Stomach (tissue), 9 donors: ENCODE data around the gene GRXCR1. TPM values are rescaled to one million over a fixed set of nuclear protein-coding genes. Genes with fewer than 3 reads are reported as not detected.

Source experiments
- DNase-seq, 2 donors: peaks; one replicate each; pipeline versions ENCODE4 v3.0.0 to v3.0.0-alpha.2; 2013 to 2019
- H3K27ac ChIP-seq, 5 donors: fragments of 200-600 bp in 4 of 5; sonication (generic) in 4 of 5; one replicate each; pipeline ENCODE4 v1.5.1; 2013 to 2019; ENCODE audit warnings: mild to moderate bottlenecking in 1 of 5, moderate library complexity in 1 of 5
- H3K27me3 ChIP-seq, 3 donors: fragments of 200-600 bp; sonication (generic); one replicate each; pipeline ENCODE4 v1.5.1; 2017 to 2019; ENCODE audit warnings: mixed run types in 1 of 3
- H3K36me3 ChIP-seq, 4 donors: fragments of 200-600 bp; sonication (generic); 1 replicate in 3 of 4; 2 replicates in 1 of 4; pipeline ENCODE4 v1.5.1; 2016 to 2019
- H3K4me1 ChIP-seq, 4 donors: fragments of 200-600 bp; sonication (generic); one replicate each; pipeline ENCODE4 v1.5.1; 2016 to 2019
- H3K4me3 ChIP-seq, 4 donors: fragments of 200-600 bp; sonication (generic) in 3 of 4; one replicate each; pipeline ENCODE4 v1.5.1; 2016 to 2019; ENCODE audit warnings: mild to moderate bottlenecking in 1 of 4
- H3K9me3 ChIP-seq, 4 donors: fragments of 200-600 bp; sonication (generic); one replicate each; pipeline ENCODE4 v1.5.1; 2016 to 2019
- CTCF ChIP-seq, 7 experiments: fragments of 450-650 bp in 4 of 7; fragments of 200-600 bp in 3 of 7; sonication (generic) in 3 of 7; IDR thresholded peaks; one replicate each; pipeline ENCODE4 v1.5.1; 2016 to 2019; ENCODE audit warnings: antibody characterized with exemption in 7 of 7, control low read depth in 2 of 7, mild to moderate bottlenecking in 1 of 7
- EP300 ChIP-seq: sonication (generic); formaldehyde crosslinking; IDR thresholded peaks from one replicate; pipeline ENCODE4 v1.6.1; 2017; ENCODE audit warnings: antibody characterized with exemption
- POLR2A ChIP-seq, 4 donors: fragments of 450-650 bp; IDR thresholded peaks; one replicate each; pipeline ENCODE4 v1.6.1; 2016; ENCODE audit warnings: antibody characterized with exemption in 4 of 4, control low read depth in 2 of 4, mild to moderate bottlenecking in 1 of 4, moderate library complexity in 1 of 4
- POLR2AphosphoS5 ChIP-seq, 3 donors: sonication (generic); formaldehyde crosslinking; IDR thresholded peaks; one replicate each; pipeline ENCODE4 v1.6.1; 2016; ENCODE audit warnings: antibody characterized with exemption in 3 of 3
- WGBS, 5 donors: extraction: QIAGEN DNeasy Blood & Tissue Kit in 3 of 5; methylation state at CpG; one replicate each; pipeline versions ENCODE4 v1.1.5 to v1.1.7; 2013 to 2018; 5-methylcytosine and 5-hydroxymethylcytosine counted together
- intact Hi-C: fragments of 100-400 bp; cut with DNase I; formaldehyde crosslinking; loops from one replicate; pipeline ENCODE4 v1.15.1; 2023; ENCODE audit warnings: low total_unique reads
- polyA plus RNA-seq, 3 donors: library from polyadenylated mRNA; stranded (reverse); fragments of 200-250 nt; gene quantifications; one replicate each; pipeline ENCODE4 v1.2.3, GENCODE V29; 2013
- total RNA-seq, 5 donors: library from RNA; depleted of rRNA; stranded (reverse); fragments of >200 nt; gene quantifications; one replicate each; pipeline versions ENCODE4 v1.1.0 to v1.2.3, GENCODE V29; 2014 to 2016
- donor health status: healthy with polysubstance abuse.
- donor health status: Bipolar disorder and iron deficiency.
- donor health status: healthy.

GRXCR1 gene
- total and polyA plus RNA-seq, 8 donors = not detected

DNA sequence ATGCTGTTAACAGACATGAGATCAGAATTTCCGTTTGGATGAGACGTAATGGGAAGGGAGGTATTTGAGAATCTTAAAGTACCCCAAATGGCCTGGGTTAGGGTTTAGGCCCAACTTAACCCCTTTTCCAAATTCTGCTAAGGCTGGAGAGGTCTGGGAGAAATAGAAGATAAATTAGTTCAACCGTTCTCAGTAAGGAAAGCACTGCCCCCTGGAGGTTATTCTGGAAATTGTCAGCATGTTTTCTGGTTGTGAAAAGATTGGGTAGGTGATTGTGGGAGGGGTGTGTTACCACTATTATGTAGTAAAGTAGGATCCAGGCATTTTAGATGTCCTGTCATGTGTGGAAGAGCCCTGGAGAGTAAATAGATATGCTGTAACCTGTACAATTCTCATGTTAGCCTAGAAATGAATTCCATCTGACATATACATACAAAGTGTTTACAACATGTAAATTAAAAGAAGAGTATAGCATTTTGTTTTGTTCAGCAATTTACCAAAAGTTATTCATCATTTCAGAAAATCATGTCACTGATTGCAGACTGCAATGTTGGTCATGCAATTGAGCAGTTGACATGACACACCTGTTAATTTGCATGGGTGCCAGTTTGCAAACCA, 26.8 kb upstream of the GRXCR1 start:
- DNase-seq = peak; percentile 54 to 74
- intact Hi-C loops = loop anchor here (5.0 kb wide), 1 partner anchor 303 kb away; no protein-coding TSS in a partner anchor
- Histone ChIP-seq H3K9me3 (no peaks in the 10 kb centered on the region), H3K27me3 (peaks cover 0 to 2% (median 0%) of the 10 kb centered on the region in 3 donors), H3K4me1 (no peaks in the 10 kb centered on the region), H3K36me3 (no peaks in the 10 kb centered on the region), H3K27ac (no peak overlapping the region), H3K4me3 (no peak overlapping the region)
- WGBS, 5 donors = 13 to 26% (median 17%) methylated on average over 3 of the region's 3 CpGs
- TF ChIP-seq CTCF (IDR thresholded peaks at IDR 0.05) (peak in 5 of 7 experiments; percentile 50 to 78 (median 68)), EP300 (no peak)

GRCh38 chr4:42871261-42871660, 21.3 kb upstream of the GRXCR1 start:
- 75 to 86% (median 81%) methylated on average over 5 of the region's 5 CpGs for whole genome bisulfite sequencing, 5 donors
- TF ChIP-seq EP300 = no peak
- no peak for TF ChIP-seq CTCF (IDR thresholded peaks at IDR 0.05)
- Histone ChIP-seq H3K27me3 (no peaks in the 10 kb centered on the region), H3K9me3 (no peaks in the 10 kb centered on the region), H3K36me3 (no peaks in the 10 kb centered on the region), H3K27ac (no peak overlapping the region), H3K4me1 (no peaks in the 10 kb centered on the region), H3K4me3 (no peak overlapping the region)
- intact Hi-C loops = no loop called here
- no peak for DNase-seq

- no peak overlapping the region for H3K4me3 ChIP-seq
- DNase-seq = peak in 1 of 2 donors; percentile 13
- TF ChIP-seq POLR2A (IDR thresholded peaks at IDR 0.05) (no peak), EP300 (no peak), POLR2AphosphoS5 (IDR thresholded peaks at IDR 0.05) (no peak), CTCF (IDR thresholded peaks at IDR 0.05) (no peak)
- no peaks in the 10 kb centered on the region for H3K9me3 ChIP-seq
- intact Hi-C loops = no loop called here
- H3K27me3 ChIP-seq = no peaks in the 10 kb centered on the region
- no peaks in the 10 kb centered on the region for H3K4me1 ChIP-seq
- 35 to 48% (median 44%) methylated on average over 2 of the region's 2 CpGs for WGBS, 5 donors
- no peak overlapping the region for H3K27ac ChIP-seq
- H3K36me3 ChIP-seq = no peaks in the 10 kb centered on the region
Observed at GRCh38 chr4:42871671-42872290, 20.7 kb upstream of the GRXCR1 start.

DNA sequence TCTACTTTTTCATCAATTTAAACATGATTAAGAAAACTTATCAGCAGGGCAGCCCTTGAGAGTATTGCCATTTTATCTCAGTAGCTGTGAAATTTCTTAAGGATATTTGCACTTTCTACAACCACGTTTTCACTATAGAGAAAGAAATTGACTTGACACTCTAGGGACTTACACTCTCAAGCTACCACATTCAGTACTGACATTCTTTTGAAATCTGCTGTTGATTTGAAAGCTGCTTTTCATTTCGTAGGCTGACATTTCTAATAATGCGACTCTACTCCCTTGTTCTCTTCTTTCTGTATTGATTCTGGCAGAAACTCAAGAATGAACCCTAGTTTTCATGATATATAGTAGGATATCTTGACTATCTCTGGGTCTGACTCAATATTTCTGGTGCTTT, 13.7 kb upstream of the GRXCR1 start:
- Histone ChIP-seq H3K27ac (no peak overlapping the region), H3K4me1 (no peaks in the 10 kb centered on the region), H3K9me3 (no peaks in the 10 kb centered on the region), H3K4me3 (no peak overlapping the region), H3K27me3 (no peaks in the 10 kb centered on the region), H3K36me3 (no peaks in the 10 kb centered on the region)
- WGBS, 5 donors = 35 to 58% (median 42%) methylated on average over 3 of the region's 3 CpGs
- TF ChIP-seq POLR2A (IDR thresholded peaks at IDR 0.05) (no peak), EP300 (no peak), CTCF (IDR thresholded peaks at IDR 0.05) (no peak), POLR2AphosphoS5 (IDR thresholded peaks at IDR 0.05) (no peak)
- no peak for DNase-seq
- intact Hi-C loops = no loop called here
